SH-SY5Y (cell line): ENCODE data around the gene YY1.

Source experiments
- GATA2 ChIP-seq: IDR thresholded peaks from 2 replicates; pipeline ENCODE4 v1.6.1; 2011; ENCODE audit warnings: mild to moderate bottlenecking, low read depth, low read length
- GATA3 ChIP-seq: IDR thresholded peaks from 2 replicates; pipeline ENCODE4 v1.6.1; 2011; ENCODE audit warnings: low read depth, mild to moderate bottlenecking, low read length, moderate library complexity

YY1 gene

GRCh38 chr14:100330388-100330931 lies 91.5 kb downstream of the YY1 start:
- TF ChIP-seq GATA2 (no peak), GATA3 (no peak)

DNA sequence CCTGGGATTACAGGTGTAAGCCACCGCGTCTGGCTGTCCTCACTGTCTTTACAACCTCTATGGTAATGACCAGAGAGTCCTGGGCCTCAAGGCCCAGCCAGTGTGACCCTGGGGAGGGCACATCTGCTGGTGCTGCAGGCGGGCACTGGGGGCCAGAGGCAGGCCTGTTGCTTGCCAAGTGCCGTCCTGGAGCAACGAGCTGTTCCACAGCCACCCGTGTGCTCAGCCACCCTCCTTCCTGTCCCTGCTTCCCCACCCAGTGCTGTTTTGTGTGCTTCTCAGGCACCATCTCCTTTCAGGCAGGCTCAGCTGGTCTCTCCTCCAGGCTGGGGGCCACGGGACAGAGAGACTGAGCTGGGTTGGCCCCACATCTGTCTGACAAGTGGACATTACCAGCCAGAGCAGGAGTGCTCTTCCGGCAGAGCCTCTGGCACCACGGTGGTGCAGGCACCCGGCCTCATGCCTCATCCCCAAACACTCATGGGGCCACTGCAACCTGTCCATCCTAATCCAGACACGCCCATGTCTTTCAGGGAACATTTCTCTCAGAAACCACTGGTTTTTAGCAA lies 93.2 kb downstream of the YY1 start:
- TF ChIP-seq GATA2 (no peak), GATA3 (no peak)
